ENCODE results near the gene TMEM91. TPM values are rescaled to one million over a fixed set of nuclear protein-coding genes. Genes with fewer than 3 reads are reported as not detected.

TMEM91 gene
- total RNA-seq, 1 donor = 2.6 TPM

DNA sequence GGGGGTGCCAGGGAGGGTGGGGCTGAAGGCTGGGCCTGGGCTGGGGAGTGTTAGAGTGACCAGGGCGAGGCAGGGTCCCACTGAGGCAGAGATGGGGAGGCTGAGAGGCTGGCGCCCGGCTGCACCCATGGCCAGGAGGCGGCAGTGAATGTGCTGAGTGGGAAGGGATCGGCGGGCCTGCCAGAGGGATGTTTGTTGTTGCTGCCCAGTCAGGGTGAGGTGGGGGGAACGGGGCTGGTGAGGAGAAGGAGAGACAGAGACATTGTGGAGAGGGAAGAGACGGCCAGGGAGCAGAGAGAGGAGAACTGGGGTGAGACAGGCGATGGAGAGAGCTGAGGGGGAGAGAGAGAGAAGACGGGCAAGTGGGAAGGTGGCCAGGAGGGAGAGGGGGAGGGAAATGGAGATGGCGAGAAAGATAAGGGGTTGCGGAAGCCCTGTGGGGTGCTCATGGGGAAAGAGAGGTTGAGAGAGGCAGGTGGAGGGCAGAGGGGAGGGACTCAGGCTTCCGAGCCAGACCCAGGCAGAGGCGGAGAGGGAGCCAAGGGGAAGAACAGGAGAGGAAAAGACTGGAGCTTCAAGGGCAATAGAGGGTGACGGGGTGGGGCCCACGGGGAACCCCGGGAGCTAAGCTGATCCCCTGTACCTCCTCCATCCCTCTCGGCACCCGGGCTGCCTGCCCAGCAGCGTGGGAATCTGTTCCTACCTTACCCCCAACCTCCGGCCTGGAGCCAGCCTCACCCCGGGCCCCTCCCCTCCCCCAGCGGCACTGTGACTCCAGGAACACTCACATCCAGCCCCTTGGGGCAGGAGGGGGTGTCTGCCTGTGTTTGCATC, 51.5 kb downstream of the TMEM91 start:
- H3K4me3 ChIP-seq (ENCODE audit: low read depth, low read length) = peak overlapping the region; percentile 61
- DNase-seq (ENCODE audit: low read depth) = peak; percentile 22
- TF ChIP-seq, protein P1, sequence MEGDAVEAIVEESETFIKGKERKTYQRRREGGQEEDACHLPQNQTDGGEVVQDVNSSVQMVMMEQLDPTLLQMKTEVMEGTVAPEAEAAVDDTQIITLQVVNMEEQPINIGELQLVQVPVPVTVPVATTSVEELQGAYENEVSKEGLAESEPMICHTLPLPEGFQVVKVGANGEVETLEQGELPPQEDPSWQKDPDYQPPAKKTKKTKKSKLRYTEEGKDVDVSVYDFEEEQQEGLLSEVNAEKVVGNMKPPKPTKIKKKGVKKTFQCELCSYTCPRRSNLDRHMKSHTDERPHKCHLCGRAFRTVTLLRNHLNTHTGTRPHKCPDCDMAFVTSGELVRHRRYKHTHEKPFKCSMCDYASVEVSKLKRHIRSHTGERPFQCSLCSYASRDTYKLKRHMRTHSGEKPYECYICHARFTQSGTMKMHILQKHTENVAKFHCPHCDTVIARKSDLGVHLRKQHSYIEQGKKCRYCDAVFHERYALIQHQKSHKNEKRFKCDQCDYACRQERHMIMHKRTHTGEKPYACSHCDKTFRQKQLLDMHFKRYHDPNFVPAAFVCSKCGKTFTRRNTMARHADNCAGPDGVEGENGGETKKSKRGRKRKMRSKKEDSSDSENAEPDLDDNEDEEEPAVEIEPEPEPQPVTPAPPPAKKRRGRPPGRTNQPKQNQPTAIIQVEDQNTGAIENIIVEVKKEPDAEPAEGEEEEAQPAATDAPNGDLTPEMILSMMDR (IDR thresholded peaks at IDR 0.05; ENCODE audit: insufficient read depth, low read depth, low read length) = no peak

DNA sequence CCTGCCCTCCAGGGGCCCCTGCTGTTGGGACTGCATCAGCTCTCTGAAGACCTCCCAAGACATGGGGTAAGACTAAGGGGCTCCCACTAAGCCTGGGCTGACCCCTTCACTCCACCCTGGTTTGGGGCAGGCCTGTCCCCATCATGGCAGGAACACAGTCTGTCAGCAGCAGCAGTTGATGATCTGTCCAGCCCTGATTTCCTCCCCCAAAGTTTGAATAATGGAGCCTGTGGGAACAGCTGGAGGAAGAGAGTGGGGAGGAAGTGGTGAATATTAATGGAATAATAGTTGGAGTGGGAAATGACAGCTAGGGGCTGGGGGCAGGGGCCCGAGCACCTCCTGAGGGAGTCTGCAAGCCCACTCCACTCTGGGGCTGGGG, 52.1 kb downstream of the TMEM91 start:
- no peak for DNase-seq (ENCODE audit: low read depth)
- TF ChIP-seq, protein P1 (IDR thresholded peaks at IDR 0.05; ENCODE audit: insufficient read depth, low read depth, low read length) = no peak
- peak overlapping the region; percentile 61 for H3K4me3 ChIP-seq (ENCODE audit: low read depth, low read length)

DNA sequence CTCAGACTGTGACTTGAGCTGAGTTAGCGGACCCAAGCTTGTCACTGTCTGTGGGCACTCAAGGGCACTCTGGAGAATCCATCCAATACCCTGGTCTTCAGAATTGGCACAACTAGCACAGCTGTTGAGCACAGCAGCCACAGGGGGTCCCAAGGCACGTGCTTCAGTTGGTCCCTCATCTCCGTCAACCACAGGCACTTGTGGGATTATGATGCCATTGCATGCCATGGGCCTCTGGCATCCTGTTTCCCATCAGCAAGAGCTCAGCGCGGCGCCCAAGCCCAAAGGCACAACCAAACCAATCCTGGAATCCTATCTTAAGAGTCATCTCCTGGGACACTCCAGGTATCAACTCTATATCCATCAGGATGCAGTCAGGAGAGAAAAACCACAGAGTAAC, 54.6 kb downstream of the TMEM91 start:
- TF ChIP-seq, protein P1 (IDR thresholded peaks at IDR 0.05; ENCODE audit: insufficient read depth, low read depth, low read length) = no peak

DNA sequence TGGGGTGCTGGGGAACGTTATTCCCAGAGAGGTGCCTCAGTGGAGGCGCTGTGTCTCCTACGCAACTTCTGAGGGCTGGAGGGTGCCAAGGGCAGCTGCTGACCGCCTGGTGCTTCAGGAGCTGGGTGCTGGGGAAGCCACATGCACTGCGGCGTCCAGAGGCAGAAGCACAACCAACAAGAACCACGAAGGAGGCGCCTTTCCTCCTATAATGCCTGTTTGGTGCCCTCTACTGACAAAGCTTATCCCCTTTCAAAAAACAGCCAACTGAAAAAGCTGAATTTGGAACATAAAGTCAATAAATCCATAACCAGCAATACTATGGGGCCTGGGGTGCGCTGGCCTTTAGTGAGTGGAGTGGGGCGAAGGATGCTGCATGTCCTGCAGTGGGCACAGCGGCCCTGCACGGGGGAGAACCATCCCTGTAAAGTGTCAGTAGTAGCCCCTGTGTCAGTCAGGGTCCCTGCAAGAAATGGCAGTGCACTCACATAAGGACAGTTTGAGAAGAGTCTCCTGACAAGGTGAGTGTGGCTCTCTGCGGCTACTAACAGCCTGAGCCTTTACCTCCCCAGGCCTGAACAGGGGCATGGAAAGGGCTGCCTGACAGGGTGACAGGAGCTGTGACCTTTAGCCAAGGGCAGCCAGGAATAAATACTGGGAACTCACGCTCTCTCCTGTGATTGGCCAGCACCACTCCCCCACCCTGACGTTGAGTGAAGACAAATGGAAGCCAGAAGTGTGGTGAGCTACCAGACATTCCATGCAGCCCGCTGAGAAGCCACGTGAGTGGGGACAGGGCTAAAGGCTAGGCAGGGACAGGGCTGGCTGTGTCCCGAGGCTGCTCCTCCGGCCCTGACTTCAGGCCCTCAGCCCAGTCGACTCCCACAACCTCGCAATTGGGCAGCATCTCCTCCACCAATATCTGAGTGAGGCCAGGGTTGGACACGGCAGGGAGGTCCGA, 55.4 kb downstream of the TMEM91 start:
- TF ChIP-seq, protein P1 (IDR thresholded peaks at IDR 0.05; ENCODE audit: insufficient read depth, low read depth, low read length) = peak; percentile 42
- H3K4me3 ChIP-seq (ENCODE audit: low read depth, low read length) = no peak overlapping the region
- DNase-seq (ENCODE audit: low read depth) = peak; percentile 48

More for the DNA sequence above, 54.6 kb downstream of the TMEM91 start:
- H3K4me3 ChIP-seq (ENCODE audit: low read depth, low read length) = no peak overlapping the region
- no peak for DNase-seq (ENCODE audit: low read depth)

DNA sequence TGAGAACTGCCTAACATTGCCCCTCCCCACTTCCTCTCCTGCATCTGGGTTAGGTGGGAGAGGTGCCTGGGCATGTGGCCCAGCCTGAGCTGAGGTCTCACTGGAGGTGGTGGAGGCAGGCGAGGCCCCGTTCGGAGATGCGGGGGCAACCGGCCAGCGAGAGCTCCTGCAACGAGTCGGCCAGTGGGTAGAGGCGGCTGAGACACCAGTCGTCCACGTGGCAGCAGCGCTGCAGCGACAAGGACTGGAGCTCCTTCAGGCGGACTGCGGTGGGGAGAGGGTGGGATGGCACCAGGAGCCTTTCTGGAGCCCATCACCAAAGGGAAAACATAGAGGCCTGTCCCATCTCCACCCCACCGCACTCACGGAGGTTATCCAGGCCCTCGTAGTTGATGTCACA, 56.8 kb downstream of the TMEM91 start:
- DNase-seq (ENCODE audit: low read depth) = no peak
- TF ChIP-seq, protein P1 (IDR thresholded peaks at IDR 0.05; ENCODE audit: insufficient read depth, low read depth, low read length) = no peak
- H3K4me3 ChIP-seq (ENCODE audit: low read depth, low read length) = no peak overlapping the region

Other genes with a start within 250 kb of the TMEM91 start
- 1.6 and 1.7 TPM in 2 replicates for gene CYP2S1, start 183.3 kb upstream of the TMEM91 start, total RNA-seq
- gene AXL, start 157.3 kb upstream of the TMEM91 start, total RNA-seq = 360 and 363 TPM in 2 replicates
- 123 and 128 TPM in 2 replicates for gene HNRNPUL1, start 112.2 kb upstream of the TMEM91 start, total RNA-seq
- 9.7 and 11.2 TPM in 2 replicates for gene CCDC97, start 66.4 kb upstream of the TMEM91 start, total RNA-seq
- gene TGFB1, start 22.6 kb upstream of the TMEM91 start, total RNA-seq = 7.8 and 16.8 TPM in 2 replicates
- 3.5 and 4.5 TPM in 2 replicates for gene B9D2, start 12.4 kb upstream of the TMEM91 start, total RNA-seq
- 12.5 and 15.1 TPM in 2 replicates for gene EXOSC5, start 20.8 kb downstream of the TMEM91 start, total RNA-seq
- 21.2 and 24.8 TPM in 2 replicates for gene BCKDHA, start 21.3 kb downstream of the TMEM91 start, total RNA-seq
- 0.86 and 1.6 TPM in 2 replicates for gene B3GNT8, start 50.8 kb downstream of the TMEM91 start, total RNA-seq
- gene DMAC2, start 63.4 kb downstream of the TMEM91 start, total RNA-seq = 39.3 and 43.2 TPM in 2 replicates
- not detected in 2 replicates for gene ERICH4, start 66.6 kb downstream of the TMEM91 start, total RNA-seq
- gene CEACAM21, start 199.6 kb downstream of the TMEM91 start, total RNA-seq = not detected in 2 replicates

Data from fibroblast of villous mesenchyme (primary cell).